ENCODE data around the gene STXBP1.

Gene STXBP1

GRCh38 chr9:127694890-127695720, 83.0 kb downstream of the STXBP1 start:
- DNase-seq, result no peak

GRCh38 chr9:127697575-127697974, 85.5 kb downstream of the STXBP1 start:
- DNase-seq, result no peak

GRCh38 chr9:127698386-127698785, 86.3 kb downstream of the STXBP1 start:
- DNase-seq, result no peak

DNA sequence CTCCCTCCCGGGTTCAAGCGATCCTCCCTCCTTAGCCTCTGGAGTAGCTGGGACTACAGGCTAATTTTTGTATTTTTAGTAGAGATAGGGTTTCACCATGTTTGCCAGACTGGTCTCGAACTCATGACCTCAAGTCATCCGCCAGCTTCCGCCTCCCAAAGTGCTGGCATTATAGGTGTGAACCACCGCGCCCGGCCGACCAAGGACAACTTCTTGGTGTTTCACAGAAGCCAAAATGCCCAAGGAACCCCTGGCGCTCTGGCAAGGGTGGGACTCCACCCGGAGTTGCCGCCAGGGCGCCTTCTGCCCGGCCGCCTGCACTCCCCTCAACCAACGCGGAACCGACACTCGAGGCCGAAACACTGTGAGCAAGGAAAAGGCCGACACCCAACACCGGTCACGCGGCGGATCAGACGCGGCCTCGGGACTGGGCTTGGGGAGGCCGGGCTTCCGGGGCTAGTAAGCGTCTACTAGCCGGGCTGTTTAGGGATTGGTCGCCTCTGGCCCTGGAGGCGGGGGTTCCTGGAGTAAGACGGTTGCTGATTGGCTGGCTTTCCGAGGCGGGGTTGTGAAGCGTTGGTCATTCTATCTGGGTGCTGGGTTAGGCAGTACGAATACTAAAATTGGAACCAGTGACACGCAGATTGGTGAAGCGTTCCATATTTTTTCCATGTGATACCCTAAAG, 87.1 kb downstream of the STXBP1 start:
- peak; percentile 80 for DNase-seq

GRCh38 chr9:127700140-127700539, 88.1 kb downstream of the STXBP1 start:
- no peak for DNase-seq

DNA sequence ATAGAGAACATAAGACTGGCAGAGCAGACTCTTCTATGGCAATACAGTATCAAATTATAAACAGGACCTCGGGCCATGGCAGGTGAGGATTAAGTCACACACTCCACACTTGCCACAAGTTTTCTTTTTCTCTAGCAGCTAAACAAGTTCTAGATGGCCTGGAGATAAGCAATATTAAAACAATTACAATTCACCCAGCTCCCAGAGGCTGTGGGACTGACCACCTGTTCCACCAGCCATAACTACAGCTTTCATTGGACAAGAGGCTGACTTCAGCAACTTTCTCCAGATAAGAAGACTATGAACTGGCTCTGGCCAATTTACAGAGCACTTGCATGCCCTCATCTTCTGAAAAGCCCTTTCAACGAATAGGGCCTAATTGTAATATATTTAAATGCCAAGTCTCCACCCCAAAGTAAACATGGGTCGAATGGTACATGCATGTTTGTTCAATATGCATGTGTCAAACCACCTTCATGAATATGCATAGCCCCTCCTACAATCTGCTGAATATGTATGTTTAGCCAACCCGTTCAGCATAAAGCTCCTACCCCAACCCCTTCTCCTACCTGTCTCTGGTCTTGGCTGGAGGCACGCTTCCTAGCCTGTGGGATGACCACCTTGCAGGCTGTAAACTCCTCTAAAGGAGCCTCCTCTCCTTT, 88.6 kb downstream of the STXBP1 start:
- no peak for DNase-seq

DNA sequence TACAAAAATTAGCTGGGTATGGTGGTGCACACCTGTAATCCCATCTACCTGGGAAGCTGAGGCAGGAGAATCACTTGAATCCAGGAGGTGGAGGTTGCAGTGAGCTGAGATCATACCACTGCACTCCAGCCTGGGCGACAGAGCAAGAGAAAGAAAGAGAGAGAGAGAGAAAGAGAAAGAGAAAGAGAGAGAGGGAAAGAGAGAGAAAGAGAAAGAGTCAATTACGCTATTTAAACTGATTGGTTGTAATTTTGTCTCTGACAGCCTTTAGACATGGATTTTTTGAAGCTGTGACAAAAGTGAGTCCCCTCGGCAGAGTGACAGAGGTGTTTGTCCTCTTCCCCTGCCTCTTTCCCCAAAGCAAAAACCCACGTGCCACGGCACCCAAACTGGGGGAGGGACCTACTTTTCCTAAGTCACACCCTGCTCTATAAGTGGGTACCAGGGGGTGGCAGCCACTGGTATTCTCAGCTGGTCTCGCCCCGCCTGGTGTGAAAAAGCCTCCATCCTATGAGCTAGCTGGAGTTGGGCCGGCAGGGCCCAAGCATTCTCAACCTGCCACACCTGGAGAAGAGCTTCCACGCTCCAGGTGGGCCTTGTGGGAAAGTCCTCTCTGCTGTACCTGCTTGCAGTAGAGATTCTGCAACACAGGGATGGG, 91.3 kb downstream of the STXBP1 start:
- DNase-seq, result no peak

GRCh38 chr9:127705577-127706379, 93.7 kb downstream of the STXBP1 start:
- no peak for DNase-seq

DNA sequence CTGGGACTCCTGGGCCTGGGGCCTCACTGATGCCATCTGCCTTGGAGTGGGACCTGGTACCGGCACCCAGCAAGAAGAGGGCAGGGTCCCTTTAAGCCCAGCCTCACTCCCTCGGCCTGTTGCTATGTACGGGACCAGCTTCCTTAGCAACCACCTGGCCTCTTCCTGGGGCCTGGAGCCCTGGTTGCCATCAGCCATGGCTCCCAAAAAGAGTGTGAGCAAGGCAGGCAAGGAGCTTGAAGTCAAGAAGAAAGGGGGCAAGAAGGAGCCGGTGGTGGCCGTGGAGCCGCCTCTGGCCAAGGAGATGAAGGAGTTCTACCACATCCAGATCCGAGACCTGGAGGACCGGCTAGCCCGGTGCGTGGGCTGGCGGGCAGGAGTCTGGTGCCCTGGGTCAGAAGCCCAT, 94.8 kb downstream of the STXBP1 start, which contains the start of gene CFAP157:
TSS of gene CFAP157 (plus strand) at position 153 of the 406 bp plus-strand sequence. CDS start at position 197, 44 bp downstream.
- no peak for DNase-seq

DNA sequence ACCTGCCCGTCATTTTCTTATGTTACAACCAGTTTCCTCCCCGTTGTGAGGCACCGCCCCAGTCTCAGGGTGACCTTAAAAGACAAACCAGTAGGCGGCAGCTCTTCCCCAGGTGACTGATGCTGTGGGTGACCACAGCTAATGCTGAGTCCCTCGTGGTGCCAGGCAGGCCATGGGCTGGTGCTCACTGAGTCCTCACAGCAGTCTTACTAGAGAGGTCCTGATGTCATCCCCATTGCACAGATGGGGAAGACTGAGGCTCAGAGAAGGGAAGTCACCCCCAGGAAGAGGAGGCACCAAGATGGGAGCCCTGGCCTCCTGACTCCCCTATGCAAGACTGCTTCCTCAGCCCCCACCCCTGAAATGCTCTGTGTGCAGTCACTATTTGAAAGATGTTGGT, 95.7 kb downstream of the STXBP1 start:
- no peak for DNase-seq

GRCh38 chr9:127708952-127709587, 97.0 kb downstream of the STXBP1 start:
- DNase-seq, result no peak

- no peak for DNase-seq
Measured at GRCh38 chr9:127710204-127710783, 98.2 kb downstream of the STXBP1 start.

DNA sequence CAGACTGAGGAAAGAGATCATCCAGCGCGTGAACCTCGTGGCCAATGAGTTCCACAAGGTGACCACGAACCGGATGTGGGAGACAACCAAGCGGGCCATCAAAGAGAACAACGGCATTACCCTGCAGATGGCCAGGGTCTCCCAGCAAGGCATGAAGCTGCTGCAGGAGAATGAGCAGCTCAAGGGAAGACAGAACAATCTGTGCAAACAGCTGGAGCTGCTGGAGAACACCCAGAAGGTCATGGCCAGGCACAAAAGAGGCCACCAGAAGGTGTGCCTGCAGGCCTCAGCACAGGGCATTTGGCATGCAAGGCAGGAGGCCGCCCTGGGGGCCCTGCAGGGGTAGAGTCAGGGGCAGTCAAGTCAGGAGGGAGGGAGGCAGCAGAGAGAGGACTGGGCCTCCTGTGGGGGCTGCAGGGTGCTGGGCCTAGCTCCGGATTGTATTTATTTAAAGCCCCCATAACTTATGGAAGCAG, 99.2 kb downstream of the STXBP1 start:
- no peak for DNase-seq

DNA sequence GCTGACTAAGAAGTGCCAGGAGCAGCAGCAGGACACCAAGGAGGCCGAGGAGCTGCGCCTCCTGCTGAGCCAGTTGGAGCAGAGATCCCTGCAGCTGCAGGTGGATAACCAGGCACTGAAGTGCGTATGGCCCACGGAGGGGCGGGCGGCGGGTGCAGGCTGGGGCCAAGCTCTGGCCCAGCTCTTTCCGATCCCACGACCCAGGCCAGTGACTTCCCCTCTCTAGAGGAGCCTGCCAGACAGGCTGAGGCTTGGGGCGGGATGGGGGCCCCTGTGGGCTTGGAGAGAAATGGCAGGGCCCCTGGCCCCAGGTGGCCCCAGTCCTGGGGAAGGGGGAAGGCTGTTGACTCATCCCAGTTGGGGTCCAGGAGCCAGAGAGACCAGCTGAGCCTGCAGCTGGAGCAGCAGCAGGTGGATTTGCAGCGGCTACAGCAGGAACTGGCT, 99.8 kb downstream of the STXBP1 start:
- no peak for DNase-seq

GRCh38 chr9:127712371-127712770, 100.3 kb downstream of the STXBP1 start:
- DNase-seq, result no peak

DNA sequence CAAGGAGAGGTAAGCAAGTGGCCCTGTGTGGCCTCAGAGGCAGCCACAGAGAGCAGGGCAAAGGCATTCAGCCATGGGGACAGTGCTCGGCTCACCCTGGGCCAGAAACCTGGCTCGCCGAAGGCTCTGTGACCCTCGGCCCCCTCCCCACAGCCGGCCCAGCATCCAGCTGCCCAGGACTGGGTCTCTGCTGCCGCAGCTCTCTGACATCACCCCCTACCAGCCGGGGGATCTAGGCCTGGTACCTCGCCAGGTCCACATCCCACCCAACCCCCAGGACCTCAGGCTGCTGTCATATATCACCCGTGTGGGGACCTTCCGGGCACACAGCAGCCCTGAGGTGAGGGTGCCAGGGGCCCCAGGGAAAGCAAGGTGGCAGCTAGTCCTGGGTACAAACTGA, 100.8 kb downstream of the STXBP1 start:
- no peak for DNase-seq

- DNase-seq, result no peak
Measured at GRCh38 chr9:127714020-127714750, 102.1 kb downstream of the STXBP1 start.

- peak; percentile 12 for DNase-seq
Measured at GRCh38 chr9:127714951-127715469, 102.9 kb downstream of the STXBP1 start.

- DNase-seq, result peak; percentile 98
Measured at GRCh38 chr9:127715470-127716337, 103.6 kb downstream of the STXBP1 start, which contains the start of the genes PTRH1 and TTC16. TSS of gene PTRH1 (minus strand) at chr9:127715663. CDS start at chr9:127715639, 24 bp downstream. TSS of gene TTC16 (plus strand) at chr9:127716079. CDS start at chr9:127716146, 67 bp downstream.
